Osteocyte (in vitro differentiated cells): ENCODE data around the gene SLC9A5. TPM values are rescaled to one million over a fixed set of nuclear protein-coding genes. Genes with fewer than 3 reads are reported as not detected.

Experiments
- DNase-seq: peaks from one replicate; pipeline ENCODE4 v3.0.0; 2021; ENCODE audit warnings: mixed read lengths; ENCODE audit not compliant: unreplicated experiment; ENCODE audit errors: extremely low spot score
- H3K27ac Mint-ChIP-seq: one replicate; pipeline ENCODE4 v1.8.0; 2021; ENCODE audit warnings: mild to moderate bottlenecking, mixed read lengths; ENCODE audit not compliant: unreplicated experiment
- H3K27me3 Mint-ChIP-seq: one replicate; pipeline ENCODE4 v1.8.0; 2021; ENCODE audit warnings: mixed read lengths; ENCODE audit not compliant: unreplicated experiment
- H3K36me3 Mint-ChIP-seq: one replicate; pipeline ENCODE4 v1.8.0; 2021; ENCODE audit warnings: mixed read lengths; ENCODE audit not compliant: unreplicated experiment
- H3K4me1 Mint-ChIP-seq: one replicate; pipeline ENCODE4 v1.8.0; 2021; ENCODE audit warnings: mixed read lengths; ENCODE audit not compliant: unreplicated experiment
- H3K4me3 Mint-ChIP-seq: one replicate; pipeline ENCODE4 v1.8.0; 2021; ENCODE audit warnings: mild to moderate bottlenecking, moderate library complexity, mixed read lengths; ENCODE audit not compliant: unreplicated experiment
- H3K9me3 Mint-ChIP-seq: one replicate; pipeline ENCODE4 v1.8.0; 2021; ENCODE audit warnings: mixed read lengths; ENCODE audit not compliant: unreplicated experiment
- total RNA-seq: library from RNA; stranded (reverse); gene quantifications from 2 replicates; pipeline ENCODE4 v1.2.1, GENCODE V29; 2021
- TF ChIP-seq, protein P1 (sequence below): fragments of 200-600 bp; sonication (generic); IDR thresholded peaks from 2 replicates; pipeline ENCODE4 v1.5.0; 2021; ENCODE audit warnings: antibody characterized with exemption, mild to moderate bottlenecking, moderate library complexity

Gene SLC9A5
- total RNA-seq, 1 donor from 2014 or later: 4.2 TPM

DNA sequence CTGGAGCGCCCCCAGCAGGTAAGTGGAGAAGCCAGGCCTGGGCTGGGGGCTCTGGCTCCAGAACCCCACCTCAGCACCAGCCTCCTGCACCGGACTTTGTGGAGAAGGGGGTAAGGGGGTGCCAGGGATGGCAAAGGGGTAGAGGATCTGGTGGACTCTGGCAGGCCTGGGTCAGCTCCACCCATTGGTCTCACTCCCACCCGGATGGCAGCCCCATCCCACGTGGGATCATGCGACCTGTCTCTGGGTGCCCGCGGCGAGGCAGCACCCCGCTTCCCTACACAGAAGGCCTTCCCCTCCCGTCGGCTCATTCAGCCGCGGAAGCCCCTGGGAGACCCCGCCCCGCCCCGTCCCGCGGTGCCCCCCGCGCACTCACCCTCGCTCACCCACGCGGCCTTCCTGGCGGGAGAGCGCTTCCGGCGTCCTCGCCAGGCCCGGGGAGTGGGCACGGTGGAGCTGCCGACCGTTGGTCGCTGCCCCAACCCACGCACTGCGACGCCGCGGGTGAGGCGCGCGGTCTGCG, 30.1 kb downstream of the SLC9A5 start:
- Mint-ChIP-seq H3K27me3 (no peaks in the 10 kb centered on the region), H3K36me3 (peaks cover 3% of the 10 kb centered on the region), H3K9me3 (no peaks in the 10 kb centered on the region), H3K27ac (peak overlapping the region; percentile 79), H3K4me3 (peak overlapping the region; percentile 64), H3K4me1 (peaks cover 28% of the 10 kb centered on the region)
- TF ChIP-seq, protein P1, sequence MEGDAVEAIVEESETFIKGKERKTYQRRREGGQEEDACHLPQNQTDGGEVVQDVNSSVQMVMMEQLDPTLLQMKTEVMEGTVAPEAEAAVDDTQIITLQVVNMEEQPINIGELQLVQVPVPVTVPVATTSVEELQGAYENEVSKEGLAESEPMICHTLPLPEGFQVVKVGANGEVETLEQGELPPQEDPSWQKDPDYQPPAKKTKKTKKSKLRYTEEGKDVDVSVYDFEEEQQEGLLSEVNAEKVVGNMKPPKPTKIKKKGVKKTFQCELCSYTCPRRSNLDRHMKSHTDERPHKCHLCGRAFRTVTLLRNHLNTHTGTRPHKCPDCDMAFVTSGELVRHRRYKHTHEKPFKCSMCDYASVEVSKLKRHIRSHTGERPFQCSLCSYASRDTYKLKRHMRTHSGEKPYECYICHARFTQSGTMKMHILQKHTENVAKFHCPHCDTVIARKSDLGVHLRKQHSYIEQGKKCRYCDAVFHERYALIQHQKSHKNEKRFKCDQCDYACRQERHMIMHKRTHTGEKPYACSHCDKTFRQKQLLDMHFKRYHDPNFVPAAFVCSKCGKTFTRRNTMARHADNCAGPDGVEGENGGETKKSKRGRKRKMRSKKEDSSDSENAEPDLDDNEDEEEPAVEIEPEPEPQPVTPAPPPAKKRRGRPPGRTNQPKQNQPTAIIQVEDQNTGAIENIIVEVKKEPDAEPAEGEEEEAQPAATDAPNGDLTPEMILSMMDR: no peak
- no peak for DNase-seq

DNA sequence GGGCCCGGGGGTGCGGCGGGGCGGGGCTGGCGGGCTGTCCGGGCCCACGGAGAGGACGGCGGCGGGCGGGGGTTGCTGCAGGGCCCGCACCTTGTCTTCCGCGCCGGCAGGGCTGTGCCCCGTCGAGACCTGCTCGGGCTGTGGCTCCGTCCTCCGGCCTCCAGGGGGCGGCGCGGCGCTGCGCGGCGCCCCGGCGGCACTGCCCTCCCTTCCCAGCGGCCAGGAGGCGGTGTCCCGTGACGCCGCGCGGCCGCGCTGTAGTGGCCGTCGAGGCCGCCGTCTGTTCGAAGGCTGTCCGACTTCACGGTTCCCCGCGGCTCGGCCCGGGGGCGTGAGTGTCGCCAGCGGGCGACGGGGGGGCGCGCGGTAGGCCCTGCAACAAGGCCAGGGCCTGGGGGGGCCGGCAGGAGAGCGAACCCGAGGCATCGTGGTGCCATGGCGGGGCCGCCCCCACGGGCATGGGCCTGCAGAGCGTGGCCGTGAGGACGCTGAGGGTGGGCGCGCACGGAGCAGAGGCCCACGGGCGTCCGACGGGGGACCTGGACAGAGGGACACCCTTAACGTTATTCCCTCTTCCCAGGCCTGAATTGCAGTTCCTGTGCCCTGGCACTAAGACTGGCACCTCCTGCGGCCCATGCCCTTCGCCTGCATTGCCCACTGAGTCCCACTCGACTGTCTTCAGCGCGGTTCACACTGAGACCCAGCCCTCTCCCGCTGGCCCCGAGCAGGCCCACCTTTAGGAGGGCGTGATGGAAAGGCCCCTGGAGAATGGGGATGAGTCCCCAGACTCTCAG, 30.7 kb downstream of the SLC9A5 start, which contains the start of gene PLEKHG4:
PLEKHG4 (plus strand) TSS at position 237 of the 794 bp plus-strand sequence; CDS start at position 750, 513 bp downstream.
- H3K4me1 Mint-ChIP-seq: peaks cover 34% of the 10 kb centered on the region
- TF ChIP-seq, protein P1: peak; percentile 77
- DNase-seq: no peak
- H3K36me3 Mint-ChIP-seq: peaks cover 3% of the 10 kb centered on the region
- H3K27me3 Mint-ChIP-seq: no peaks in the 10 kb centered on the region
- H3K27ac Mint-ChIP-seq: peak within 1 kb of the TSS; percentile 79
- no peaks in the 10 kb centered on the region for H3K9me3 Mint-ChIP-seq
- H3K4me3 Mint-ChIP-seq: peak within 1 kb of the TSS; percentile 64

DNA sequence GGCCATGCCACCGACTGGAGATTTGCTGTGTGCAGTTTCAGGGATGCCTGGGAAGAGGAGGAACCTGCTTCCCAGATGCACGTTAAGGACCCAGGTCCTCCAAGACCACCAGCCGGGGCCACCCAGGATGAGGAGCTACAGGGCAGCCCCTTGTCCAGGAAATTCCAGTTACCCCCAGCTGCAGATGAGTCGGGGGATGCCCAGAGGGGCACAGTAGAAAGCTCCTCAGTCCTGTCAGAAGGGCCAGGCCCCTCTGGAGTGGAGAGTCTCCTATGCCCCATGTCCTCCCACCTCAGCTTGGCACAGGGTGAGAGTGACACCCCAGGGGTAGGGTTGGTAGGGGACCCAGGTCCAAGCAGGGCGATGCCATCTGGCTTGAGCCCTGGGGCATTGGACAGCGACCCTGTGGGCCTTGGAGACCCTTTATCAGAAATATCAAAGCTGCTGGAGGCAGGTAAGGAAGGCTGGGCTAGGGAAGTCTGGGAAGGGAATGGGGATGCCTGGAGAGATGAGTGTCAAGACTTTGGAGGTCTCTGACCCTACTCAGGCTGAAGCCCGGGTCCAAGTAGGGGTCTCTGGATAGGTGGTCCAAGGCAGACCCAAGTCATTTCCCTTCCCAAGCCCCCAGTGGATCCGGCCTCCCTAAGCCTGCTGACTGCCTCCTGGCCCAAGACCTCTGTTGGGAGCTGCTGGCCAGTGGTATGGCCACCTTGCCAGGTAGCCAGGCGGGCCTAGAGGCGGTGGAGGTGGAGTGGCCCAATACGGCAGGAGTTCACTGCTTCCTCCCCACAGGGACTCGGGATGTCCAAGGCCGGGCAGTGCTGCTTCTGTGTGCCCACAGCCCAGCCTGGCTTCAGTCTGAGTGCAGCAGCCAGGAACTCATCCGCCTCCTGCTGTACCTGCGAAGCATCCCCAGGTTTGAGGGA, 31.6 kb downstream of the SLC9A5 start:
- Mint-ChIP-seq H3K4me1 (peaks cover 34% of the 10 kb centered on the region), H3K9me3 (no peaks in the 10 kb centered on the region), H3K36me3 (peaks cover 3% of the 10 kb centered on the region), H3K4me3 (no peak overlapping the region), H3K27me3 (no peaks in the 10 kb centered on the region), H3K27ac (peak overlapping the region; percentile 31)
- no peak for DNase-seq
- TF ChIP-seq, protein P1: no peak

DNA sequence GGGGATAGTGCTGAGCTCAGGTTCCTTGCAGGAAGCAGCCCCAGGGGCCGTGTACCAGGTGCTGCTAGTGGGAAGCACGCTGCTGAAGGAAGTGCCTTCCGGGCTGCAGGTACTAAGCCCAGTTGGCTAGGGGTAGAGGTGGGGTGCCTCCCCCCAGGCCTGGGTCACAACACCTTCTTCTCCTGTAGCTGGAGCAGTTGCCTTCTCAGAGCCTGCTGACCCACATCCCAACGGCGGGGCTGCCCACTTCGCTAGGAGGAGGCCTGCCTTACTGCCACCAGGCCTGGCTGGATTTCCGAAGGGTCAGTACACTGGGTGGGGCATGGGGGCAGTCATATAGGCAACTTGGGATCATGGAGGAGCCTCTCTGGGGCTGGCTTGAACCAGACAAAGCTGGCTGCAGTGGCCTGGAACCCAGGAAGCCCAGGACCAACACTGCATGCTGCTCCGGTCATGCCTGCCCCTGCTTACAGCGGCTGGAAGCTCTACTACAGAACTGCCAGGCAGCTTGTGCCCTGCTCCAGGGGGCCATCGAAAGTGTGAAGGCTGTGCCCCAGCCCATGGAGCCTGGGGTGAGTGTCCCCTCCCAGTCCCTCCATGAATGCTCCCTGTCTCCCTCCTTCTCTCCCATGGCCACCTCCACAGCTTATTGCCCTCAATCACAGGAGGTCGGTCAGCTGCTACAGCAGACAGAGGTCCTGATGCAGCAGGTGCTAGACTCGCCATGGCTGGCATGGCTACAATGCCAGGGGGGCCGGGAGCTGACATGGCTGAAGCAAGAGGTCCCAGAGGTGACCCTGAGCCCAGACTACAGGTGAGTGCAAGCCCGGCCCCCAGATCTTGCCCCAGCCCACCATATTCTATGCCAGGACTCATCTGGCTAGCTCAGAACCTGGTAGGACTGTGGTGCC, 33.0 kb downstream of the SLC9A5 start:
- Mint-ChIP-seq H3K4me1 (peaks cover 29% of the 10 kb centered on the region), H3K4me3 (no peak overlapping the region), H3K36me3 (peaks cover 3% of the 10 kb centered on the region), H3K27ac (no peak overlapping the region), H3K27me3 (no peaks in the 10 kb centered on the region), H3K9me3 (no peaks in the 10 kb centered on the region)
- DNase-seq: no peak
- TF ChIP-seq, protein P1: no peak
